Activated T-cell treated with anti-CD3 and anti-CD28 coated beads for 48 hours (primary cell): Measurements from ENCODE around the gene TIMM10.
"Not testable (repeated sequence)": the region's sequence is repeated elsewhere in the genome, so short reads cannot be mapped to it uniquely, and the experiment has no call there.

ENCODE experiments used
- DNase-seq: peaks from one replicate; pipeline ENCODE4 v3.0.0-alpha.2; 2020; ENCODE audit warnings: low read depth

The TIMM10 gene

DNA sequence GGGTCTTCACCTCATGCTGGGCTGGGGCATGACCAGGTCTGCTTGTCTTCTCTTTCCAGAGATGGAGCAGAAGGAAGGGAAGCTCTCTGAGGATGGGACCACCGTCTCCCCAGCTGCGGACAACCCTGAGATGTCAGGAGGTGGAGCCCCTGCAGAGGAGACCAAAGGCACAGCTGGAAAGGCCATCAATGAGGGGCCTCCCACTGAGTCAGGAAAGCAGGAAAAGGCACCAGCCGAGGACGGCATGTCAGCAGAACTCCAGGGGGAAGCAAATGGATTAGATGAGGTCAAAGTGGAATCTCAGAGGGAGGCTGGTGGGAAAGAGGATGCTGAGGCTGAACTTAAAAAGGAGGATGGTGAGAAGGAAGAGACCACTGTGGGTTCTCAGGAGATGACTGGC lies 12.0 kb upstream of the TIMM10 start:
- no peak for DNase-seq

DNA sequence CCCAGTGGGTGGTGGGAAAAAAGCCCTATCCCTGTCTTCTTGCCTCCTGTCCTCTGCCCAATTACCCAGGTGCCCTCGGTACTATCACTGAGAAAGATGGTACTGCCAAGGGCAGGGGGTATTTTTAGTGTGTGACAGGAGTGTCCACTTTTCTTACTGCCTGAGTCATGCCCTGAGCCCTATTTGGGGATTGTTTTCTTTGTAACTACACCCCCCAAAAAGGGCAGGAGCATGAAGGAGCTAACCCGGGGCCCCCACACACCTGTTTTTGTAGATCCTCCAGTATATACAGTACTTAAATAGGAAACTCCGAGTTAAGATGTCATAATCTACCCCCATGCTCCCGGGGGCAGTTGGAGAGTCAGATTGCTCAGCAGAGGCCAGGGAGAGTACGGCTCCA lies 10.6 kb upstream of the TIMM10 start:
- DNase-seq: no peak

DNA sequence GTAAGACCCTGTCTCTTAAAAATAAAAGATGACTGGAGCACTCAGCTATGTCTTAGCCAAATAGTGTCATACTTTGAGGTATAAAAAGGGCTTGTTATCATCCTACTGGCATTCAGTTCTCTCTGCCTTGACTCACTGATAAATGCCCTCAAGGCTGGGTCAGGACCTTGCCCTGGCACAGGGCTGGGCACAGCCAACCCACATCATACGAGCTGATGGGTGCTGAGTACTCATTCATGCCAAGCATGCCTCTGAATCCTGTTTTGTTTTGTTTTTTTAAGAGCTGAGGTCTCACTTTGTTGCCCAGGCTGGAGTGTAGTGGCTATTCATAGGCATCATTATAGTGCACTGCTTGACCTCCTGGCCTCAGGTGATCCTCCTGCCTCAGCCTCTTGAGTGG lies 8.8 kb upstream of the TIMM10 start:
- DNase-seq: no peak

DNA sequence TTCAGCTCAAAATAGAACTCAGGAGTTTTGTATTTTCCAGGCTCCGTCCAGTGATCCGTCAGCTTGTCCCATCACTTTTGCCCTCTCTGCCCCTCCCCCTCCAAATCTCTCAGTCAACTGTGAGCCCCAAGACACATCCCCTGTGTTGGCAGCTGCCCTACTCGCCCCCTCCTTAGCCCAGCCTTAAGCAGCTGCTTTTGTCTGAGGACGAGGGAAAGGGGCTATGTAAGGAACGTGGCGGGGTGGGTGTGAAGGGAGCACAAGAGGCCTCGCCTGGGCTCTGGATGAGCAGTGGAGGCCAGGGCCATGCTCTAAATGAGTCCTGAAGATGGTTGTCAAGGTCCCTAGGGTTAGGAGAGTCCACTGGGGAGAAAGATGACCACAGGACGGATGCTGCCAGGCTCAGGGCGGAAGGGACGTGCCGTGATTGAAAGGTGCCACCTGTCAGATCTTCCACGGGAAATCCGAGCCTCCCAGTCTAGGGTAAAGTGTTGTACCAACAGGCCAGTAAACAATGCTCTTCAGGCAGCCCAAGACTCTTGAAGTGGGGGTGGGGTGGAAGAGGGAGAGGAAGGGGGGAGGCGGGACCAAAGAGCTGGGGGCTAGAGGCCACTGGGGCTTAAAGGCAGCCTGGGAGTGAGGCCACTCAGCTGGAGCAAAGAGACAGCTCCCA lies 6.5 kb upstream of the TIMM10 start, which contains the start of gene SMTNL1:
SMTNL1 (plus strand) TSS at position 649 of the 673 bp plus-strand sequence. CDS start 5,048 bp downstream, outside the sequence.
- DNase-seq: no peak

GRCh38 chr11:57534449-57534848 lies 3.9 kb upstream of the TIMM10 start:
- DNase-seq: not testable (repeated sequence)

DNA sequence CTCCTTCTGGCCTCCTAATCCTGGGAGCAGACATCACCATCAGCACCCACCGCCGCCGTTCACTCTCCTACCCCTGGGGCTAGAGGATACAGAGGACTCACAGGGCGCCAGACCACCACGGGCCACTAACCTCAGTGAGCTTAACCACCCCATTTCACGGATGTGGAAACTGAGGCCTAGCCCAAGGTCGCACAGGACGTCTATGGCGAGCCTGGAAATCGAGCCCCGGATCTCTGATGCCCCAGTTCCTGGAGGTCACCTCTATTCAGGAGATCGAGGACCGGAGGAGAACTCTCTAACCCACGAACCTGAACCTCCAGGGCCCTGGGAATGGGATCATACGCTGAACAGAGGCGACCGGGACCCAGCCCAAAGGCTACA lies 349 bp downstream of the TIMM10 start:
- DNase-seq: no peak

- DNase-seq: no peak
These were observed 1.5 kb downstream of the TIMM10 start for GRCh38 chr11:57529012-57529411.

DNA sequence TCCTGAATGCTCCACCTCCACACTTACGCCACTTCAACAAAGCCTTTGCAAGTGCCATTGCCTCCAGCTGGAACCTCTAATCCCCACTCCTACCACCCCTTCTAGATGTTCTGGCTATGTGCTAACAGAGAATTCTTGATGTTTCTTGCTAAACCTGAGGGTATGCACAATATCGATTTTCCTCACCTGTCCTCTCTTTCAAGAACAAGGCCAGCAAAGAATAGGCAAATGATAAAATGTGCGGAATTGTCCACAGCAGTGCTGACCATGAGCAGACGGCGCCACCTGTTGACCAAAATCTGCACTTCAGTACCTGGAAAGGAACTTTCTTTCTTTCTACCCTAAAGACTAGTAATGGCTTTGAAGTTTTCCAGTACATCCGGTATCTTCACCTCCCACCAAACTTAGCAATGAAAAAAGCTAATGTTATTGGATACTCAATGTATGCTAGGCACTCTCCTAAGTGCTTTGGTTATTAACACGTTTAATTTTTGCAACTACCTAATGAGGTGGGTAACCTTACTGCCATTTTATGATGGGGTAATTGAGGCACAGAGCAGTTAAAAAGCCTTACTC lies 3.4 kb downstream of the TIMM10 start:
- peak; percentile 52 for DNase-seq

GRCh38 chr11:57523419-57523818 lies 7.1 kb downstream of the TIMM10 start:
- no peak for DNase-seq

- no peak for DNase-seq
These were observed 9.4 kb downstream of the TIMM10 start for GRCh38 chr11:57521116-57521515.

DNA sequence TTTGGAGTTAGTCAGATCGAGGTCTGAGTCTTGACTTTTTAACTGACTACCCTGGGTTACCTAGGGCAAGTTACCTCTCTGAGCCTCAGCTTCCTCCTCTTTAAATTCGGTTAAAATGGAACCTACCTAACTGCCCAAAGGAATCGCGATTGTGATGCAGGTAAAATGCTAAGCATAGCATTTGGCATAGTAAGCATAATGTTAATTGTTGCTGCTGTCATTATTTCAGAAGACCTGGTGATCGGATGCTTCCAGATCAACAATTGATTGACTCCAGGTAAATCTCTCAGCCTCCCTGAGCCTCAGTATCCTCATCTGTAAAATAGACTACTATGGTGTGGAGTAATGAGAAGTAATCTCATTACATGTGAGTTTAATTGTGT lies 14.5 kb downstream of the TIMM10 start:
- no peak for DNase-seq

DNA sequence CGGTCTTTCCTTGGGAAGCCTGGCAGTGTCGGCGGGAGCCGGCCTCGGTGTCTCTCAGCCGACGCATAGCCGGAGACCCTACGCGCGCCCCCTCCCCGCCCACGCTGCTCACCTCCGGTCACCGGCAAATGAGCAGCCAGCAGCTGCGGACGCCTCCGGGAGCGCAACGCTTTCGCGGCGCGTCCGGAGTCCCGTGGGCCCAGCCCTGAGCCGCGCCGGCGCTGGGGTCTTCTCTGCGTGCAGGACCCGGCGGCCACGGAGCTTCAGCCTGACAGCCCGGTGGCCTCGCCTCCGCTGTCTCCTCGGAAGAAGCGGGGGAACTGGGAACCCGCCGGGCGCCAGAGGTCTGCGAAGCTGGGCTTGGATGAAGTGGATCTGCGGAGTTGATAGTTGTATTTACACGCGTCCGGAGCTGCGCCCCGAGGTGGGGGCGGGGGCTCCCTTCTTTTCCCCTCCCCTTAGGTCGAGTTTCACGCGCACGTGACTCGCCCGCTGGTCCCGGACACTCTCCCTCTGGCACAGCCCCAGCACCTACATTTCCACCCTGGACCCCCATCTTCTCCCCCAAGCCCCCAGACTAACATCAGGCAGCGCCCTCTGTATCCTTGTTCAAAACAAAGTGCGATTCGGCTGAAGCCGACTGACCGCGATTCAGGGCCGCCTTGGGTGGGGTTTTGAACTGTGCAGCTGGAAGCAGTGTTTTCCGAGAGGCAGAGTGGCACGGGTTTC lies 15.1 kb downstream of the TIMM10 start, which contains the start of gene SLC43A1:
SLC43A1 (minus strand) TSS at position 371 of the 729 bp plus-strand sequence. CDS start 1,591 bp downstream, outside the sequence.
- DNase-seq: peak; percentile 41

GRCh38 chr11:57514538-57515331 lies 15.8 kb downstream of the TIMM10 start:
- peak; percentile 43 for DNase-seq

DNA sequence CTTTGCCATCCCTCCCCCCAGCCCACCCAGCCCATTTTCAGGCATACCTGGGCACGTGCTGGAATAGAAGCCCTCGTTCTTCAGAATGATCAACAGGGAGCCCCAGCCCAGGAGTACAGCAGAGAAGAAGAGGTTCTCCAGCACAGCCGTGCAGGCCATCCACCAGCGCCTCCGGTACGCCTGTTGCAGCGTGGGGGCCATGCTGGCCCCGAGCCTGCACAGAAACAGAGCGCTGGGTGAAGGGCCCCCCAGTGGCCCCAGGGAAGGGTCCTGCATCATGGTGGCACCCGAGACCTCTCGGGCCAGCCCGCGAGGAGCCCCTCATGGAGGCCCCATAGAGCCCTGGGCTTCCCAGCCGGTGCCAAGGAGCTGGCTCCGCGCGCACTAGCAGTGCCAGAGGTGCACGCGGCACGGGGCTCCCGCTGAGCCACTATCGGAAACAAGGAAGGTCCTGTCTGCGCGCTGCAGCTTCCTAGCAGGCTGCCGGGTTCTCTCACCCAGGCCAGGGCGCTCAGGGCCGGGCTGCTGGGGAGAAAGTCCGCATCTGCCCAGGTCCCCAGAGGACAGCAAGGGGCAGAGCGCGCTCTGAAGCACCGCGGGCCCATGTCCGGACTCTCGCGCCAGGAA lies 16.5 kb downstream of the TIMM10 start:
- peak; percentile 27 for DNase-seq

DNA sequence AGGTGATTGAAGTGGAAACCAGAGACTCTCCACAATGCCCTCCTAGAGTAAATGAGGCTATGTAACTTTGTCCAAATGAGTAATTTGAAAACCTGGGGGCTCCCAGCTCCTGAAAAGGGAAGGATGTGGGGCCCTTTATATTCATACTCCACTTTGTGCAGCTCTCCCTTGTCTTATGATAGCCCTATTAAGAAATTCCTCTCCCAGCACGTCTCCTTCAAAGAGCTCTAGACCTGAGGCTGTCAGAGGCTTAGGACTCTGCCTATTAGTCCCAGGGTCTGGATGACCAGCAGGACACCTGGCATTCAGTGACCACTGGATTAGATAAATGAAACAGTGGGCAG lies 17.1 kb downstream of the TIMM10 start:
- DNase-seq: no peak

DNA sequence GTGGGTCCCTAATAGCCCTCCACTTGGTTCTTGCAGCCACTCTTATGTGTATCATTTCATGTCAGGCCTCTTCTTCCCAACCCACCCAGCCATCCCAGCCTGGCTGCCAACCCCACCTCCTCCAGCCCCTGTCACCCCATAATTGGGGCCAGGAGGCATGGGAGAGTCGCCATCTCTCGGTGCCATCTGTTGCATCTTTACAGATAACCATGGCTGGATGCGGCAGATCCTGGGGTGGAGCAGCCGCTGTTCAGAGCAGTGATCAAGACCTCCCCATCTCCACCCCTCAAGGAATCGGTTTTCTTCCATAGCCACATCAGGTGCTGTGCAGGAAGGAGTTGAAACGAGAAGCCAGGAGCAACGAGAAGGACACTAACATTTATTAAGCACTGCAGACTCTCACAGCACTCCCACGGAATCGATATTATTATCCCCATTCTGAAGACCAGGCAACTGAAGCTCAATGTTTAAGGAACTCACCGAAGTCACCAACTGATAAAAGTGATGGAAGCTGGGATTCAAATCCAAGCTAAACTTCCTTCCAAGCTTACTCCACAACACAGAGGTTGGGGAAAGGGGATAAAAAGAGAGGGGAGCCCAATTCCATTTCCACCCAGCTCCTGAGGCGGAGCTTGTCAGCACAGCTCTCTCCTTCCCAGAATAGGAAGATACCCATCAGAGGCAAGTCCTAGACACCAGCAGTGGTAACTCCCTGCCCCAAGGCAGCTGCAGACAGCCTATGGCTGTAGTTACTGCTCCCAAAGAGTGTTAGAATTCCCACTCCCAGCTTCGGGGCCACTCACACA lies 17.7 kb downstream of the TIMM10 start:
- DNase-seq: no peak

- DNase-seq: no peak
These were observed 18.7 kb downstream of the TIMM10 start for GRCh38 chr11:57511741-57512430.

DNA sequence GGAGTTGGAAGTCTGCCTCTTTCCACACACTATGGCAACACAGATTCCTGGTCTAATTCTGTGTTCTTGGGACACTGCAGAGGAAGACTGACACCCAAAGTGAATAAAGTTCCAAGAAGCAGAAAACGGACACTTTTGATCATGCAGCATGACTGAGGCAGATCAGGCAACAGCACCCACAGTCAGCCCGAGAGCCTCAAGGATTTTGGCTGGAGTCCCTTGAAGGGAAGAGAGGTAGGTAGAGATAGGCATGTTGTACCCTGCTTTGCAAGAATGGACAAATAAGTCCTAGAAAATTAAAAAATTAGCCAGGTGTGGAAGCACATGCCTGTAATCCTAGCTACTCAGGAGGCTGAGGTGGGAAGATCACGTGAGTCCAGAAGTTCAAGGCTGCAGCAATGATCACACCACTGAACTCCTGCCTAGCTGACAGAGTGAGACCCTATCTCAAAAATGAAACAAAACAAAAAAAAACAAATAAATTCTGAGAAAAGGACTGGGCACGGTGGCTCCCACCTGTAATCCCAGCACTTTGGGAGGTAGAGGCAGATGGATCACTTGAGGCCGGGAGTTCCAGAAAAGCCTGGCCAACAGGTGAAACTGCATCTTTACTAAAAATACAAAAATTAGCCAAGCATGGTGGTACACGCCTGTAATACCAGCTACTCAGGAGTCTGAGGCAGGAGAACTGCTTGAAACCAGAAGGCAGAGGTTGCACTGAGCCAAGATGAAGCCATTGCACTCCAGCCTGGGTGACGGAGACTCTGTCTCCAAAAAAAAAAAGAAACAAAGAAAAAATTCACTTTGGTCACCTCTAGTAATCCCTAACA lies 22.0 kb downstream of the TIMM10 start:
- no peak for DNase-seq

DNA sequence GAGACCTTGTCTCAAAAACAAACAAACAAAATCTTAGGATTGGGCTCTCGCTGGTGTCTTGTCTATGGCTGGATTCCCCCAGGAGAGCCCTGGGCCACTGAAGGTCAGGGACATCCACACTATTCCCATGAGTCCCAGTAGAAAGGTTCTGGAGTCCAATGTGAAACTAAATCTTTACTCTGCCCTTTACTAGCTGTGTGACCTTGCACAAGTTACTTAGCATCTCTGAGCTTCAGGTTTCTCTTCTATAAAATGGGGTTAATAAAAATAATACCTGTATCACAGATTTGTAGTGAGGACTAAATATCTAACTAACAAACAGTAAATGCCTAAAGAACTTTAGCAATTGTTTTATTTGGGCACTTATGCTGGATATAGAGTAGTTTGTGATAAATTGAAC lies 24.0 kb downstream of the TIMM10 start:
- no peak for DNase-seq

DNA sequence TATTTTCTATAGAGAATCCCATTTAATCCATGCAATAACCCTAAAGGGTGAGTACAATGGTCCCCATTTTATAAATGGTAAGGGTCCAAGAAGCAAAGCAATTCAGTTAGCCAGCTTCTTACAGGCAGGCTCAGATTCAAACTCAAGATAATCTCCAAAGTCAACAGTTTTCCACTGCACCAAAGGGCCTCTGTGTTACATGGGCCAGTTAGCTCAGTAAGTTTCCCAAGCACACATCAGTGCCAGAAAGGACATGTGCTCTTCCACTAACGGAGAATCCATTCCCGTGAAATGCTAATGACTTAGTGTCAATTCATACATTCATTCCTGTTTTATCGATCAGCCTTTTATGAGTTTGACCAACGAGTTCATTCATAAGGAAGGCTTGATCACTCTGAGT lies 26.0 kb downstream of the TIMM10 start:
- no peak for DNase-seq
